GM21423 (cell line): ENCODE data around the gene CYB561D1.
"Not testable (repeated sequence)": the region's sequence is repeated elsewhere in the genome, so short reads cannot be mapped to it uniquely, and the experiment has no call there.

Experiments used
- ATAC-seq: cut with Tn5 transposase; IDR thresholded peaks from one replicate; pipeline ENCODE4 v1.9.1; 2021; ENCODE audit warnings: mild to moderate bottlenecking, moderate library complexity; ENCODE audit not compliant: unreplicated experiment

The CYB561D1 gene, protein sequence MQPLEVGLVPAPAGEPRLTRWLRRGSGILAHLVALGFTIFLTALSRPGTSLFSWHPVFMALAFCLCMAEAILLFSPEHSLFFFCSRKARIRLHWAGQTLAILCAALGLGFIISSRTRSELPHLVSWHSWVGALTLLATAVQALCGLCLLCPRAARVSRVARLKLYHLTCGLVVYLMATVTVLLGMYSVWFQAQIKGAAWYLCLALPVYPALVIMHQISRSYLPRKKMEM

GRCh38 chr1:109493805-109494539 is at the start of gene CYB561D1:
TSS of gene CYB561D1 (plus strand) at chr1:109494094. CDS start at chr1:109494140, 46 bp downstream.
- peak; percentile 83 for ATAC-seq

- no peak for ATAC-seq
Observed at GRCh38 chr1:109444346-109444745, 49.5 kb upstream of the CYB561D1 start.

GRCh38 chr1:109445949-109446695 is 47.8 kb upstream of the CYB561D1 start:
- ATAC-seq: not testable (repeated sequence)

DNA sequence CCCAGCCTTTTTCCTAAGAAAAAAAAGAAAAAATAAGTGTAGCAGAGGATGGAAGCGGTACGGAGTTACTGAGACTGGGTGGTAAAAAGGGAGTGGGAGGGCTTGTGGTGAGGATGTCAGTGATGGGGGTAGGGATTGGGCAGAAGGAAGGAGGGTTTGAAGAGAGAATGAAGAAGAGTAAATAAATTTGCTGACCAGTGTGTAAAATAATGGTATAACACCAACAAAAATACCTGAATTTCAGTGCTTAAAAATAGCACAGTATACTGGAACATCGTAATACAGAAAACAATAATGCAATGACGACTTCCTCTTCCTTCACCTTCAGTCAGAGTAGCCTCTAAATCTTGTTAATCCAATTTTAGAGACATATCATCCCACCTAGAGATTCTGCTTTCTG is 46.4 kb upstream of the CYB561D1 start:
- ATAC-seq: no peak

GRCh38 chr1:109454497-109455133 is 39.3 kb upstream of the CYB561D1 start:
- ATAC-seq: no peak

DNA sequence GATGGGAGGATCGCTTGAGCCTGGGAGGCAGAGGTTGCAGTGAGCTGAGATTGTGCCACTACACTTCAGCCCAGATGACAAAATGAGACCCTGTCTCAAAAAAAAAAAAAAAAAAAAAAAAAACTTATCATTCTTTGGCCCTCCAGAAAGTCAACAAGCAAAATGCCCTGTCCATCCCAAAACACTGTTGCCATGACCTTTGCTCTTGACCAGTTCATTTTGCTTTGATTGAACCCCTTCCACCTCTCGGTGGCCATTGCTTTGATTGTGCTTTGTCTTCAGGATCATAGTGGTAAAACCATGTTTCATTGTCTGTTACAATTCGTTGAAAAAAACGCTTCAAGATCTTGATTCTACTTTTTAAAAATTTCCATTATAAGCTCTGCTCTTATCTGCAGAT is 36.1 kb upstream of the CYB561D1 start:
- ATAC-seq: no peak

DNA sequence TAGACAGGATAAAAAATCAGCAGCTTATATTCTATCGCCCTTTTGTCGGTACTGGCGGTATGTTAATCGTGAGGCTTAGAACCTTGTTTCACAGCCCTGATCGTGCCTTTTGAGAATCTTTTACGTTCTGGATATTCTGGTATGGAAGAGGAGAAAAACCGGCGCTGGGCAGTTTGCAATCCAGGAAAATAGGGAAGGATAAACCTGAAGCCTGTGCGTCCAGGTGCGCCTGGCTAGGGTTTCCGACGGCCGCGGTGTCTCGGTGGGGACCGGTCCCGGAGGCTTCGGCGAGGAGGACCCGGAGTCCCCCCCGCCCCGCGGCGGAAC is 27.8 kb upstream of the CYB561D1 start:
- no peak for ATAC-seq

- no peak for ATAC-seq
Observed at GRCh38 chr1:109466452-109467300, 27.2 kb upstream of the CYB561D1 start, which contains the start of gene SYPL2. TSS of gene SYPL2 (plus strand) at chr1:109466546. CDS start at chr1:109466844, 298 bp downstream.

- no peak for ATAC-seq
Observed at GRCh38 chr1:109467301-109467777, 26.6 kb upstream of the CYB561D1 start.

- ATAC-seq: no peak
Observed at GRCh38 chr1:109468061-109468460, 25.8 kb upstream of the CYB561D1 start.

DNA sequence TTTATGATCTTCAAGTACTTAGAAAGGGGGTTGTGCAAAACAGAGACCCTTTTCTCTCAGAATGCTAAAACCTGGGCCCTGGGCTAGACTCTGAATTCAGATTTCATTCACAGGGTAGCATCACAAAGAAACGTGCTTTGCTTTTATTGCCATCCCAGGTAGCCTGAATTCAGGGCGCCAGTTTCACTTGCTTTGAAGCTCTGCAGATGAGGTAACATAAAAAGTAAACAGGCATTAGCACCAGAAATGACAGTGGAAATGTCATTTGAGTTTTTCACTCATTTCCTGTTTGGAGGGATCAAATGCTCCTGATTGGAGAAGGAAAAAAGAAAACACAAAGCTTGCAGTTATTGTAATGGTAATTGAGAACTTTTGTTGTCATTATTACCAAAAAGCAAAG is 25.0 kb upstream of the CYB561D1 start:
- ATAC-seq: no peak

DNA sequence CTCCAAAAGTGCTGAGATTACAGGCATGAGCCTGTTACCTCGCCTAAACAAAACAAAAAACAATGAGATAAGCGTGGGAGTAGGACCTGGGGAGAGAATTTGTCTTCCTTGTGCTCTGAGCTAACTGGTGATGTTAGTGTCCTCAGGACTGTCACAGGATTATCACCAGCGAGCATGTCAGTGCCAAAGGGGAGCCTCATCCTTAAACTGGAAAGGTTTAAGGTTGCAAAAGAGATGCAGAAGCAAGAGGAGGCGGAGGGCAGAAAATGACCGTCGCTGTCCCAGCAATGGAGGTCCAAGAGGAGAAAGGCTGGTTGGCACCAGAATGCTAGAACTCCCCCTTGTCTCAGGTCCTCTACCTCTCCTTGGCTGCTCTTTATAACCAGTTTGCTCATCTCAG is 23.6 kb upstream of the CYB561D1 start:
- no peak for ATAC-seq

DNA sequence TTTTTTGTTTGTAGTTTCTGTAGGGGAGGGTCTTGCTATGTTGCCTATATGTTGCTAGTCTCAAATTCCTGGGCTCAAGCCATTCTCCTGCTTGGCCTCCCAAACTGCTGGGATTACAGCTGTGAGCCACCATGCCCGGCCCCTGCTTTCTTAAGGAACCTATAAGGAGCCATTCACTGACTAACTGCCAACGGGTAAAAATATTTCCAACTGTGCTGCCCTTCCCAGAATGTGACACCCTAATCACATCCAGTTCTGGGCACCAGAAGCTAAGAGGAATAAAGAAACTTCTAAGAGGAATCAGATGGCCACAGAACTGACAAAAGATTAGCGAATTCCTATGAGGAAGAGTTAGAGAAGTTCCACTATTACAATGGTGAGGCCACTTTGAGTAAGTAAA is 21.1 kb upstream of the CYB561D1 start:
- no peak for ATAC-seq

- not testable (repeated sequence) for ATAC-seq
Observed at GRCh38 chr1:109473284-109474057, 20.4 kb upstream of the CYB561D1 start.

GRCh38 chr1:109474697-109475096 is 19.2 kb upstream of the CYB561D1 start:
- no peak for ATAC-seq

- ATAC-seq: no peak
Observed at GRCh38 chr1:109475261-109475660, 18.6 kb upstream of the CYB561D1 start.

DNA sequence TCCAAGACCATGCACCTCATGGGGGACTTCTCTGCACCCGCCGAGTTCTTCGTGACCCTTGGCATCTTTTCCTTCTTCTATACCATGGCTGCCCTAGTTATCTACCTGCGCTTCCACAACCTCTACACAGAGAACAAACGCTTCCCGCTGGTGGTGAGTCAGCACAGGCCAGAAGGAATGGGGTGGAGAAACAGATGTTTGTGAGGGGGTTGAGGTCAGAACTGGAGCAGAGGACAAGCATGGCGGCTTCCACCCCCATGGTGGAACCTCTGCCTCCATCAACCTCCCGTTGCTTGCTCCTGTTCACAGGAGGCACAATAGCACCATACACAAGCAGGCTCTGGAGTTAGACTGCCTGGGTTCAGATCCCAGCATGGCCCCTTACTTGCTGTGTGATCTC is 17.1 kb upstream of the CYB561D1 start:
- ATAC-seq: no peak

- ATAC-seq: no peak
Observed at GRCh38 chr1:109477821-109478220, 16.1 kb upstream of the CYB561D1 start.

DNA sequence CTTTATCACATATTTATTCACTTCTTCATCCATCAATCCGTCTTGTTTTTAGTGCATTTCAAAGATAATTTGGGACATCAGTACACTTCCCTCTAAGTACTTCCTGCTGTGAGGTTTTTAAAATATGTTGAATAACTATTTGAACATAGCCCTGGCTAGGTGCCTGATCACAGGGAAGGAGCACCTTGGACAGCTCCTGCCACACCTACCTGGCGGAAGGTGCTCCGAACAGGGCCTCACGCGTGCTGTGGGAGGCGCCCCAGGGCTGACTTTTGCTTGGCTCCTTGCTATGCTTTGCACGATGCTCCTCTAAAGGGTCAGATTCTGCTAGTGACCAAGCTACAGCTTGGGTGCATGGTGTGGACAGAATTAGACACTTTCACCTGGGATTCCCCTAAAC is 15.1 kb upstream of the CYB561D1 start:
- ATAC-seq: no peak

DNA sequence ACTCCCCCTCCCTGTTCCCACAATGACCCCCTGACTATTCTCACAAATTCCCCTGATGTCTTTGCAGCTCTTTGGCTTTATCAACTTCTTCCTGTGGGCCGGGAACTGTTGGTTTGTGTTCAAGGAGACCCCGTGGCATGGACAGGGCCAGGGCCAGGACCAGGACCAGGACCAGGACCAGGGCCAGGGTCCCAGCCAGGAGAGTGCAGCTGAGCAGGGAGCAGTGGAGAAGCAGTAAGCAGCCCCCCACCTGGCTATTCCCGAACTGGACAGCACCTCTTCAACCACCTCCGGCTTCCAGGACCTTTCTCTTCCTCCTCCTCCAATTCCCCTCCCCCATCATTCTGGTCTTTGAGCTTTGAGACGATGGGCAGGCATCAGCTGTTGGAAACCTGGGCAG is 14.6 kb upstream of the CYB561D1 start:
- ATAC-seq: no peak
